Ovary (tissue), 3 donors: ENCODE results near the gene SGTA.

Experiments used
- POLR2A ChIP-seq: fragments of 450-650 bp; IDR thresholded peaks from one replicate; pipeline ENCODE4 v1.6.1; 2017; ENCODE audit warnings: antibody characterized with exemption, mild to moderate bottlenecking, moderate library complexity
- TF ChIP-seq, protein P1 (sequence below), 3 donors: fragments of 450-650 bp in 2 of 3; fragments of 200-600 bp in 1 of 3; IDR thresholded peaks; one replicate each; pipeline versions ENCODE4 v1.5.1 to v1.8.0; 2016 to 2022; ENCODE audit warnings: antibody characterized with exemption in 3 of 3, mild to moderate bottlenecking in 1 of 3
- donor health status: DM: no; HTN: no; CAD: no.

DNA sequence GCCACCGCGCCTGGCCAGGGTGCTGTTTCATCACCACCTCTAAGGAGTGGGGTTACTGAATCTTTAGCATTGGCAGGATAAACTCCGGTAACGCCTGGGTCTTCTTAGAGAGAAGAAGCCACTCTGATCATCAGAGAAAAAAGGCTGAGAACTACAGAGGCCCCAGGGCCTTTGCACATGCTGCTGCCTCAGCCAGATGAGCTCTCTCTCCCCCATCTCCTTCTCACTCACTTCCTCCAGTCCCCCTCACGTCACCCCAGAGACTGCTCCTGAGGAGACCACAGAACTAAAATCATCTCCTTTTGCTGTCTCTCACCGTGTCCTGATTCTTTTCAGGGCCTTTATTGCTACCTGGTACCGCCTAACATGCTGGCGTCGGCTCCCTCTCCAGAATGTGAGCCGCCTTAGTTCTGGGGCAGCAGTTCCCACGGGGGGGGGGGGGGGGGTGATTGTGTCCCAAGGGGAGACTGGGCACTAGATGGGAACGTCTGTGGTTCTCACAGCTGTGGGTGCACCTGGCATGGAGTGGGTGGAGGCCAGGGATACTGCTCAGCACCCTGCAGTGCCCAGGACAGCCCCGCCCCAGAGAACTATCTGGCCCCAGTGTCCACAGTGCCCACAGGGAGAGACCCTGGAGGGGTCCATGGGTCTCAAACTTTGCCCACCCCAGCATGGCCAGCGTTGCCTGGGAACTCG lies 56.8 kb downstream of the SGTA start:
- TF ChIP-seq, protein P1, sequence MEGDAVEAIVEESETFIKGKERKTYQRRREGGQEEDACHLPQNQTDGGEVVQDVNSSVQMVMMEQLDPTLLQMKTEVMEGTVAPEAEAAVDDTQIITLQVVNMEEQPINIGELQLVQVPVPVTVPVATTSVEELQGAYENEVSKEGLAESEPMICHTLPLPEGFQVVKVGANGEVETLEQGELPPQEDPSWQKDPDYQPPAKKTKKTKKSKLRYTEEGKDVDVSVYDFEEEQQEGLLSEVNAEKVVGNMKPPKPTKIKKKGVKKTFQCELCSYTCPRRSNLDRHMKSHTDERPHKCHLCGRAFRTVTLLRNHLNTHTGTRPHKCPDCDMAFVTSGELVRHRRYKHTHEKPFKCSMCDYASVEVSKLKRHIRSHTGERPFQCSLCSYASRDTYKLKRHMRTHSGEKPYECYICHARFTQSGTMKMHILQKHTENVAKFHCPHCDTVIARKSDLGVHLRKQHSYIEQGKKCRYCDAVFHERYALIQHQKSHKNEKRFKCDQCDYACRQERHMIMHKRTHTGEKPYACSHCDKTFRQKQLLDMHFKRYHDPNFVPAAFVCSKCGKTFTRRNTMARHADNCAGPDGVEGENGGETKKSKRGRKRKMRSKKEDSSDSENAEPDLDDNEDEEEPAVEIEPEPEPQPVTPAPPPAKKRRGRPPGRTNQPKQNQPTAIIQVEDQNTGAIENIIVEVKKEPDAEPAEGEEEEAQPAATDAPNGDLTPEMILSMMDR (IDR thresholded peaks at IDR 0.05): no peak
- no peak for TF ChIP-seq POLR2A
